GM18861 (cell line): ENCODE data around the gene SPTBN2.
"Not testable (repeated sequence)": the region's sequence is repeated elsewhere in the genome, so short reads cannot be mapped to it uniquely, and the experiment has no call there.

ENCODE experiments used
- ATAC-seq: cut with Tn5 transposase; IDR thresholded peaks from one replicate; pipeline ENCODE4 v1.9.1; 2021; ENCODE audit not compliant: unreplicated experiment

Gene SPTBN2

GRCh38 chr11:66725114-66725513 is 3.9 kb downstream of the SPTBN2 start:
- ATAC-seq, result no peak

GRCh38 chr11:66724167-66724566 is 4.8 kb downstream of the SPTBN2 start:
- ATAC-seq, result not testable (repeated sequence)

GRCh38 chr11:66723693-66724092 is 5.3 kb downstream of the SPTBN2 start:
- no peak for ATAC-seq

GRCh38 chr11:66722745-66723651 is 6.0 kb downstream of the SPTBN2 start:
- no peak for ATAC-seq

- ATAC-seq, result no peak
These were observed 7.1 kb downstream of the SPTBN2 start for GRCh38 chr11:66721939-66722338.

GRCh38 chr11:66720899-66721470 is 8.0 kb downstream of the SPTBN2 start:
- no peak for ATAC-seq

GRCh38 chr11:66720223-66720898 is 8.7 kb downstream of the SPTBN2 start:
- ATAC-seq, result no peak

GRCh38 chr11:66719111-66719872 is 9.7 kb downstream of the SPTBN2 start:
- ATAC-seq, result no peak

- ATAC-seq, result no peak
These were observed 10.6 kb downstream of the SPTBN2 start for GRCh38 chr11:66718320-66718971.

GRCh38 chr11:66717925-66718319 is 11.1 kb downstream of the SPTBN2 start:
- no peak for ATAC-seq

- no peak for ATAC-seq
These were observed 12.0 kb downstream of the SPTBN2 start for GRCh38 chr11:66716996-66717395.

- ATAC-seq, result no peak
These were observed 13.5 kb downstream of the SPTBN2 start for GRCh38 chr11:66715346-66716085.

GRCh38 chr11:66713746-66714480 is 15.1 kb downstream of the SPTBN2 start:
- ATAC-seq, result no peak

GRCh38 chr11:66710384-66710930 is 18.6 kb downstream of the SPTBN2 start:
- ATAC-seq, result no peak

- ATAC-seq, result no peak
These were observed 20.3 kb downstream of the SPTBN2 start for GRCh38 chr11:66708701-66709100.

- ATAC-seq, result no peak
These were observed 20.9 kb downstream of the SPTBN2 start for GRCh38 chr11:66708094-66708493.

GRCh38 chr11:66707486-66707885 is 21.5 kb downstream of the SPTBN2 start:
- ATAC-seq, result no peak

- no peak for ATAC-seq
These were observed 22.0 kb downstream of the SPTBN2 start for GRCh38 chr11:66706989-66707388.
